Gastroesophageal sphincter (tissue), 4 donors: ENCODE measurements around the gene MAP1LC3B. TPM values are rescaled to one million over a fixed set of nuclear protein-coding genes. Genes with fewer than 3 reads are reported as not detected.

Source experiments
- ATAC-seq: fragments of 150-250 bp; one replicate; pipeline ENCODE4 v1.9.1; 2016; ENCODE audit warnings: mild to moderate bottlenecking, moderate library complexity
- H3K27ac ChIP-seq, 4 donors: fragments of 200-600 bp; sonication (generic) in 3 of 4; 1 replicate in 3 of 4; 2 replicates in 1 of 4; pipeline ENCODE4 v1.5.1; 2016 to 2019
- H3K27me3 ChIP-seq: fragments of 200-600 bp; sonication (generic); one replicate; pipeline ENCODE4 v1.5.1; 2019
- H3K36me3 ChIP-seq, 2 donors: fragments of 200-600 bp; sonication (generic); one replicate each; pipeline ENCODE4 v1.5.1; 2019; ENCODE audit warnings: control low read depth in 1 of 2
- H3K4me1 ChIP-seq, 3 donors: fragments of 200-600 bp; sonication (generic); 1 replicate in 2 of 3; 2 replicates in 1 of 3; pipeline ENCODE4 v1.5.1; 2016 to 2019; ENCODE audit warnings: control low read depth in 2 of 3
- H3K4me3 ChIP-seq, 2 donors: fragments of 200-600 bp; sonication (generic); one replicate each; pipeline ENCODE4 v1.5.1; 2019; ENCODE audit warnings: mild to moderate bottlenecking in 1 of 2, moderate library complexity in 1 of 2
- H3K9me3 ChIP-seq, 3 donors: fragments of 200-600 bp; sonication (generic); one replicate each; pipeline ENCODE4 v1.5.1; 2017 to 2019; ENCODE audit warnings: control low read depth in 2 of 3
- CTCF ChIP-seq, 4 experiments: fragments of 200-600 bp in 2 of 4; fragments of 450-650 bp in 2 of 4; sonication (generic) in 1 of 4; IDR thresholded peaks; one replicate each; pipeline ENCODE4 v1.5.1; 2017 to 2019; ENCODE audit warnings: antibody characterized with exemption in 4 of 4, mild to moderate bottlenecking in 2 of 4, moderate library complexity in 2 of 4
- EP300 ChIP-seq: sonication (generic); formaldehyde crosslinking; IDR thresholded peaks from one replicate; pipeline ENCODE4 v1.6.1; 2017; ENCODE audit warnings: antibody characterized with exemption, mild to moderate bottlenecking
- POLR2A ChIP-seq, 2 donors: fragments of 450-650 bp; IDR thresholded peaks; one replicate each; pipeline ENCODE4 v1.6.1; 2017; ENCODE audit warnings: antibody characterized with exemption in 2 of 2, mild to moderate bottlenecking in 2 of 2, moderate library complexity in 1 of 2
- POLR2AphosphoS5 ChIP-seq: sonication (generic); formaldehyde crosslinking; IDR thresholded peaks from one replicate; pipeline ENCODE4 v1.6.1; 2017; ENCODE audit warnings: antibody characterized with exemption
- WGBS, 2 donors: methylation state at CpG; one replicate each; pipeline ENCODE4 v1.1.5; 2018; ENCODE audit warnings: low coverage in 1 of 2; 5-methylcytosine and 5-hydroxymethylcytosine counted together
- total RNA-seq, 4 donors: library from RNA; depleted of rRNA; stranded (reverse); fragments of >200 nt; gene quantifications; one replicate each; pipeline ENCODE4 v1.1.0, GENCODE V29; 2016

The MAP1LC3B gene
- total RNA-seq, 4 donors from 2014 or later = 53.9 to 64.8 (median 57.9) TPM

GRCh38 chr16:87414251-87414680 is 22.1 kb downstream of the MAP1LC3B start:
- Histone ChIP-seq H3K9me3 (no peaks in the 10 kb centered on the region), H3K27ac (no peak overlapping the region), H3K4me3 (no peak overlapping the region), H3K4me1 (peaks cover 0 to 5% (median 0%) of the 10 kb centered on the region in 3 donors), H3K27me3 (no peaks in the 10 kb centered on the region), H3K36me3 (peaks cover 0 to 100% of the 10 kb centered on the region in 2 donors)
- 48 to 100% methylated on average over 1 to 3 of the region's 24 CpGs for WGBS, 2 donors
- no peak for ATAC-seq
- TF ChIP-seq CTCF (IDR thresholded peaks at IDR 0.05) (no peak), POLR2AphosphoS5 (no peak), POLR2A (IDR thresholded peaks at IDR 0.05) (no peak)

- Histone ChIP-seq H3K27me3 (no peaks in the 10 kb centered on the region), H3K27ac (no peak overlapping the region), H3K4me1 (peaks cover 0 to 5% (median 0%) of the 10 kb centered on the region in 3 donors), H3K4me3 (no peak overlapping the region), H3K9me3 (no peaks in the 10 kb centered on the region), H3K36me3 (peaks cover 0 to 100% of the 10 kb centered on the region in 2 donors)
- 74 to 84% methylated on average over 4 of the region's 9 CpGs for WGBS, 2 donors
- no peak for ATAC-seq
- TF ChIP-seq EP300 = no peak
- no peak for TF ChIP-seq CTCF (IDR thresholded peaks at IDR 0.05)
- TF ChIP-seq POLR2A (IDR thresholded peaks at IDR 0.05) = no peak
Measured at GRCh38 chr16:87415441-87415840, 23.3 kb downstream of the MAP1LC3B start.

GRCh38 chr16:87416826-87417527 is 24.8 kb downstream of the MAP1LC3B start:
- TF ChIP-seq POLR2AphosphoS5 = no peak
- peak in 3 of 4 experiments; percentile 62 to 74 (median 71) for TF ChIP-seq CTCF (IDR thresholded peaks at IDR 0.05)
- Histone ChIP-seq H3K36me3 (peaks cover 0 to 100% of the 10 kb centered on the region in 2 donors), H3K4me3 (no peak overlapping the region), H3K27me3 (no peaks in the 10 kb centered on the region), H3K9me3 (no peaks in the 10 kb centered on the region), H3K4me1 (peaks cover 0 to 5% (median 0%) of the 10 kb centered on the region in 3 donors), H3K27ac (no peak overlapping the region)
- peak; percentile 23 for ATAC-seq
- 51 to 69% methylated on average over 4 to 14 of the region's 23 CpGs for WGBS, 2 donors

DNA sequence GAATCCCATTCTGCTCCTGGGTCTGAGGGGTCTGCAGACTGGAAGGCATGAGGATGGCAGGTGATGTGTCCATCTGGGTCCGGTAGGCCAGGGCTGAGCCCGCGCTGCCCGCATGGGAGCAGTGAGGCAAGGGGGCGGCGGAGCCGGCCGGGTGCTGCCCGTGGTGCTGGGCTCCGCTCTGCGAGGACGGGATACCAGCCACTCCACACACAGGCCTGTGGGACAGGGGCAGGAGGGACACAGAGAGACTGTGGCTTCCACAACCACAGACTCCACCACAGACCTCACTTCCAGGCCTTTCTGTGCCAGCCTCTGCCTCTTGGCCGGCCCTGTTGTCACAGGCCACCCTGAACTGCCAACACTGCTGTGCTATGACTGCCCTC is 25.4 kb downstream of the MAP1LC3B start:
- no peaks in the 10 kb centered on the region for H3K9me3 ChIP-seq
- TF ChIP-seq CTCF (IDR thresholded peaks at IDR 0.05) (no peak), EP300 (no peak), POLR2A (IDR thresholded peaks at IDR 0.05) (no peak), POLR2AphosphoS5 (no peak)
- H3K27ac ChIP-seq = no peak overlapping the region
- no peaks in the 10 kb centered on the region for H3K27me3 ChIP-seq
- no peak overlapping the region for H3K4me3 ChIP-seq
- peaks cover 0 to 100% of the 10 kb centered on the region in 2 donors for H3K36me3 ChIP-seq
- no peak for ATAC-seq
- H3K4me1 ChIP-seq = peaks cover 0 to 5% (median 0%) of the 10 kb centered on the region in 3 donors
- WGBS, 2 donors = 60% methylated on average over 1 of the region's 13 CpGs; no CpG with 5 or more reads in 1 of the 2 donors

- Histone ChIP-seq H3K36me3 (peaks cover 0 to 100% of the 10 kb centered on the region in 2 donors), H3K27me3 (no peaks in the 10 kb centered on the region), H3K4me1 (peaks cover 0 to 5% (median 0%) of the 10 kb centered on the region in 3 donors), H3K9me3 (no peaks in the 10 kb centered on the region), H3K4me3 (no peak overlapping the region), H3K27ac (no peak overlapping the region)
- 93 to 94% methylated on average over 7 to 8 of the region's 18 CpGs for WGBS, 2 donors
- ATAC-seq = no peak
- TF ChIP-seq EP300 = no peak
- TF ChIP-seq CTCF (IDR thresholded peaks at IDR 0.05) = no peak
- TF ChIP-seq POLR2A (IDR thresholded peaks at IDR 0.05) = no peak
- no peak for TF ChIP-seq POLR2AphosphoS5
Measured at GRCh38 chr16:87418216-87418615, 26.1 kb downstream of the MAP1LC3B start.
